ENCODE data around the gene MX1.

Gene MX1

DNA sequence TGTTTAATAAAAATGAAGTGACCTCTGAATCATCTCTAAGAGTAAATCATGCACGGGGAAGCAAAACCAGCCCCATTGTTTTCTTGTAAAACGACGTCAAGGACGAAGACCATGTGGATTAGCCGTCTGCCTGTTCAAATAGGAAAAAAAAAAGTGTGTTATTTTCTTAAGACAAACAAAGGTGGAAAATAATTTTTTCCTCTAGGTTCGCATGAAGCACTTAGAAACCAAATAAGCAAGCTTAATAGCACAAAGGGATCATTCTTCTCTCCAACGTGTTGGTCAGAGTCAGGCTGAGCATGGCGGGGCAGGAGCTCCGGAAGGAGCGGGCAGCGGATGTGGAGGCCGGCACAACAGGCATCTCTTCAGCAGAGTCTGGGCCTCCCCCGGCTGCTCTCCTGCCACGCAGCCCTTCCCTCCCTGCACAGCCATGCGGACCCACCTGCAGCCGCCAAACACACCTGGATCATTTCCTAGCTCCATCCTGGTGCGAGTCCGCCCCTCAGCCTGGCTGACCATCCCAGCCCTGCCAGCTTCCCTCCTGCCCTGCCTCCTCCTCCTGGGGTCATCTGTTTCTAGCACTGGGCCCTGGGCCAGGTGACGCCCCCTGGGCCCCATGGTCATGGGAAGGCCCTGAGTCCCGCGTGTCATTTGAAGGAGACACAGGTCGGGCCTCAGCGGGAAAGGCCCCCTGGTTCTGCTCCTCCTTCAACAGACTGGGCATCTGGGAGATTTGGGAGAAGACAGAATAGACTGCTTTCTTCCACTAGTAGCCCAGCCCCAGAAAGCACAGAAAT is 40.2 kb downstream of the MX1 start:
- DNase-seq, result no peak

DNA sequence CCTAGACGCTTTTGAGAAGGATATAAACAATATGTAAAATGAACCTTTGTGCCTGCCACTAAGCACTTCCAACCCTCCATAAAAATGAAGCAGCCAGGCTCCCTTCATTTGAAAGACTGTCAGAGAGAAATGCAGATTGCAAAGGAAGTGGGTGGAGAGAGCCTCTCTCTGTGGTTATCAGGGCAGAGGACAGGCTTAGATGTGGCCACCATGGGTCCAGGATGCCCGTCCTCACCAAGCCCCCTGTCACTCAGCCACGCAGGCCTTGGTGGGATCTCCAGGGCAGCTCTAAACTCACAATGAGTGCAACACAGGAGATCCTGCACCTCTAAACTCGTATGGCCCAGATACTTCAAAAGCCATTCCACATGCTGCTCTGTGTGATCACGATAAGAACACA is 44.0 kb downstream of the MX1 start:
- no peak for DNase-seq

DNA sequence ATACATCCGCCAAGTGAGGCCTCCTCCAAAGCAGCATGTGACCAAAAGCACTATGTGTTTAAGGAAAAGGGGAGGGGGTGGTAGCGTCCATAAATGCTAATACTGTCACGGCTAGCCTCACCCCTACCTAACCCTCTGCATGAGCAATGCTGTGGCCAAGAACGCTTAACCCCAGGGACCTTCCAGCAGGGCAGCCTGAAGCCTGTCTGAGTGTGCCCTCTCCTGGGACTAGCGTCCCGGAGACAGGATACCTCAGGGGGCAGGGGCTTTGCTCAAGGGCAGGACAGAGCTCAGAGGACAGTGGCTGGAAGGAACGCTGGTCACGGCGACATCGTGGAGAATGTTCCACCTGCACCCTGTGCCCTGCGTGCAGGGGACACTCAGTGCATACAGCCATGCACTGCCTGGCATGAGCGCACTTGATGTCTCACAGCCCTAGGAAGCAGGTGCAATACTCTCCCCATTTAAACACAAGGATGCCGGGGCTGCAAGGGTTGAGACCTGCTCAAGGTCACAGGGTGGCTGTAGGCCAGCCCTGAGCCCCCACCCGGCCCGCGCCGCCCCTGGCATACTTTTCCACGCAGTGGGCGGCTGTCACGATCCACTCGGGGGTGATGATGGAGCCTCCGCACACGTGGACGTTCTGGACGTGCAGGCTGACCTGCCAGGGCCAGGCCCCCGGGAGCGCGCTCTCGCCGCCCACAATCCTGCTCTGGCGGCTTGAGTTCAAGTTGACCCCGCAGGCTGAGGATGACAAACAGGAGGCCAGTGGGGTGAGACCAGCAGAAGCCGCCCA is 46.9 kb downstream of the MX1 start:
- no peak for DNase-seq

DNA sequence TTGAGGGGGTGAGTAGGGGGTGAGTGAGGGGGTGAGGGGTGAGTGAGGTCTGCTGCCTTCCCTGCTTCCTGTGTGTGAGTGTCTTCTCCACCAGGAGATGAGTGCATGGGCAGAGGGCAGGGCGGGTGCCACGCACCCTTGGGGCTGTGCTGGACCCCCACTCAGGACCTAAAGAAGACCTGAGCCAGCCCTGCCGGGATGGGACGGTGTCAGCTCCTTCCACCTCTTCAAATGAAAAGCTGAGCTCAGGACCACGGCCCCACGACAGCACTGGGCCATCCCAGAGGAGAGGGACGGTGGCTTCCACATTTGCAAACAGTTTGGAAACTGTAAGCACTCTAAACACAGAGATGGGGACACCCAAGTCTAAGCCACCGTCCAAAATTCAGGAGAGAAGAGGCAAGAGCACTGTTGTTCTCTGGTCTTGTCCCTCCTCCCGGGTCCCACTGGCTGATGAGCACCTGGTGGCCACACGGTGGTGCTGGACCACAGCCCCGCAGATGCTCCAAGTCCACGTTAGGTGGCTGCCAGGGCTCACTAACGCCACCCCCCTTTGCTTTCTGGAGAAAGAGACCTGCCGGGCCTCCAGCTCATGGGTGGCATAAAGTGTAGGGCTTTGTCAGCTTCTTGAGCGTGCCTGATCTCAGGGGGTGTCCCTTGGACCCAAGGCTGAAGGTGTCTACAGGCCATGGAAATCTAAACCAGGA is 49.8 kb downstream of the MX1 start:
- DNase-seq, result no peak

DNA sequence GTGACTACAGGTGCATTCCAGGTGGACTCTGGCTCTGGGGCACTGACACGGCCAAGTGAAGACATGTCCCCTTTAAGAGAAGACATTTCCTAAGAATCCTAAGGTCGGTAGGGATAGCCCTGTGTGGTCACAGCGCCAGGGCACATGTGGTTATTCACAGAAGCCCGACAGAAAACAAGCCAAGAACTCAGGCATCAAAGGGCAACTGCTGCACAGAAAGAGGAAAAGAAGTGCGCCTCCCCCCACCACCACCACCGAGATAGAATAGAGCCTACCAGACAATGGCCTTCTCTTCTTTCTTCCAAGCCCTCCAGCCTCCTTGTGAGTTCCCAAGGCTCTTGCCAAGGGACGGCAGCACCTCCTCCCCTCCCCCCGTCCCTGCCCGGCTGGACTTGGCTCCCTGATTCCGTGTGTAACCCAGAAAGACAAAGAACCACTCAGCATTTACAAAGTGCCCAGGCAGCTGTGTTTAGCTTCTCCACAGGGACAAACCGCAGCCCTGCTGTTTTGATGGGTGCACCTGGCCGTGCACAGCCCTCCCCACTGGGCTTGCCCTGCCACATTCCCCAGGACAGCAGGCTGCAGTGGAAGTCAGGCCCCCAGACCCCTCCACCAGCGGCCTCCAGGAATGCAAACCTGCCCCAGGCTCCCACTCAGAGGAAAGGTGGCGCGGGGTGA is 51.7 kb downstream of the MX1 start:
- DNase-seq, result no peak

DNA sequence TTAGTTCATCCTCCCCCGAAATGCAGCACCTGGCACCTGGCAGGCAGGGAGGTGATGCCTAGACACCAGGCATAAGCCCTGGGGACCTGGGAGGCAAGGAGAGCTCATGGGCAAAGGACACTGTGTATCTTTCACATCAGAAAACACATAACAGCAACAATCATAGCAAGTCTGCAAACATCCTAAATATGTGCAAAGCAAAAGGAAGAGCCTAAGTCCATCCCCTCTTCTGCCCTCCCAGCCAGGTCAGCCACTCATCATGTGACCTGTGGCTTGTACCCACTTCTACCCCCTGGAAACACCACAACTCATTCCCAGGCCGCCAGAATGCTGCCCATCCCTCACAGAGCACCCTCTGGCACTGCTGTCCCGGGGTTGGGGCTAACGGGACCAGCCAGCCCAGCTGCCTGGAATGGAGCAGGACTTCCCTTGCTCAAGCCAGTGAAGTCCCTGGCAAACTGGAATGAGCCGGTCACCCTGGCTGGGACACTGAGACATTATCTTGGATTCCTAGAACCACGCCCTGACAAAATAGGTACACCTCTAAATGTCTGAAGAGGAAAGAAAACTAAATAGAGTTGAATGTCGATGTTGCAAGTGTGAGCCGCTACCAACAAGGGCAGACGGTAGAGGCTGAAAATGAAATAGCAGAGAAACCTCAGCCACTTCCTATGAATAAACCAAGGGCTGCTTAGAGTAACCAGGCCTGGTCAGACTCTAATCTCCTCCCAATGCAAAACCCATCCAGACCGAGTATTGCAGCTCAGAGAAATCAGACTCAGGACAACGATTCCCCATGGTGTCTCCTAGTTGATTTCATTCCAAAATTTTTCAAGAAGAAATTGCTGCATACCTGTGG is 52.5 kb downstream of the MX1 start:
- no peak for DNase-seq

DNA sequence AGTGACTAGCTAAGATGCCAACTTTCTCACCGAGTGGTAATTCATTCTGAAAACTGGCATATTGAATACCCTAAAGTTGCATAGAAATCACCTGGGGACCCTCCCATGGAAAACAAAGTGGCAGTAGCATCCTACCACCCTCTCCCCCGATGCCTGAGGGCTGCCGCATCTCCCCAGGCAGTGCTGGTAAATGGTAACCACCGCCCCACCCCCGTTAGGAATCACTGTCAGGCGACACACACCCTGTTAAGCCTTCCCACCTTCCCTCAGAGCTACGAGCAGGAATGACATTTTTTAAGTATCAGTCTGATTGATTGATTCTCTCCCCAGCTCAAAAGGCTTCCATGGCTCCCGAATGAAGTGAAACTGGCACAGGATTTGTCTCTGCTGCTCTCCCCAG is 53.6 kb downstream of the MX1 start:
- DNase-seq, result no peak

DNA sequence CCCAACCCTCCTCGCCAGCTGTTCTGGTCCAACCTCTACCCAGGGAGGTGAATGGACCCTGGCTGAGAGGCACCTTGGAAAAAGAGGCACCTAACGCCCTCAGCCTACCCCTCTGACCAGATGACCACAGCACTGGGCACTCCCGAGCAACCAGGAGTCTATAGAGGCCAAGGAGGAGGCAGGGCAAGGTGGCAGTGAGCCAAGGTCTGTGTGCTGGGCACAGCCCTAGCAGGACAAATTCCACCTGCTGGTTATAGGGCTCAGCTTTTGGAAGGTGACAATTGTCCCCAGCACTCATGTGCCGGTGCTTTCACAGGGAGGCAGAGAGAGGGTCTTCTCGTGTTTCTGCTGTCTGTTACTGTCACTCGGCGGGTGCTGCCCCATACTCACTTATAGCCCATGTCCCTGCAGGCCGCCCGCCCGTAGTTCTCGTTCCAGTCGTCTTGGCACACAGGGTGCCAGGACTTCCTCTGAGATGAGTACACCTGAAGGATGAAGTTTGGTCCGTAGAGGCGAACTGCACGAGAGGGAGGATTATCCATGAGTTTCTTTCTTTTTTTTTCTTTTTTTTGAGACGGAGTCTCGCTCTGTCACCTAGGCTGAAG is 54.1 kb downstream of the MX1 start:
- no peak for DNase-seq

DNA sequence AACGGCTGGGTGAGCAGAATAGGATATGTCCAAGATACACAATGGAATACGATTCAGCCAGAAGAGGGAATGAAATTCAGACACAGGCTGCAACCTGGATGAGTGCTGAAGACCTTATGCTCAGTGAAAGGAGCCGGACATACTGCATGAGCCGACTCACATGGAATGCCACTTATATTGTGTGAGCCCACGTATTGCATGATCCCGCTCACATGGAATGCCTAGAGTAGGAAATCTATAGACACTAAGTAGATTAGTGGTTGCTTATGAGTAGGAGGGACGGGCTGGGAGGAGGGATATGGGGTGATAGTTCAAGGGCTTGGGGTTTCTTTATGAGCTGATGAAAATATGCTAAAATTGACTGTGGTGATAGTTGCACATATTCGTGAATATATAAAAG is 55.2 kb downstream of the MX1 start:
- no peak for DNase-seq

DNA sequence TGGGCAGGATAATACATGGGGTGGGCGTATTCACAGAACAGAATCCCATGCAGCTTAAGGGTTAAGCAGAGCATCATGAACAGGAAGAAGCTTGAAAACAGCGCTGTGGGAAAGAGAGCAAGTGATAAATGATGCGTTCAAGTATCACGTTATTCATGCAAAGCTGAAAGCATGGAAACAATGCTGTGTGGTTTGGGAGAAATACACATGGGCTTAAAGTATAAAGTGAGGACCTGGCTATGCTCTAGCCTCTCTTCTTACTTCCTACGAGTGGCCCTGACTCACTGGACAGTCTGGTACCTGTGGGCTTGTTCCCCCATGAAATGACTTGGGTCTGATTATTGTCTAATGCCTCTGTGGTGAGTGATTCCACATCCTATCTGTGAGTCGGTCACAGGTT is 56.3 kb downstream of the MX1 start:
- DNase-seq, result no peak

DNA sequence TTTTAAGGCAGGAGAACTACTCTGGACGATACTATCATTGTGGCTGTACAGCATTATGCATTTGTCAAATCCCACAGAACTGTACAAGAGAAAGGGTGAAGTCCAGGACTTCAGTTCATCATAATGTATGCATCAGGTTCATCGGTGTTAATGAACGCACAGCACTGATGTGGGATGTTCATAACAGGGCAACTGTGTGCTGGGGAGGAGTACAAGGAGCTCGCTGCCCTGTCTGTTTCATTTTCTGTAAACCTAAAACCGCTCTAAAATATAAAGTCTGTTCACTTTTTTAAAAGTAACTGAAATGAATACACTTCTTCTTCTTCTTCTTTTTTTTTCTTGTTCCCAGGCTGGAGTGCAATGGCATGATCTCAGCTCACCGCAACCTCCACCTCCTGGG is 56.9 kb downstream of the MX1 start:
- no peak for DNase-seq

DNA sequence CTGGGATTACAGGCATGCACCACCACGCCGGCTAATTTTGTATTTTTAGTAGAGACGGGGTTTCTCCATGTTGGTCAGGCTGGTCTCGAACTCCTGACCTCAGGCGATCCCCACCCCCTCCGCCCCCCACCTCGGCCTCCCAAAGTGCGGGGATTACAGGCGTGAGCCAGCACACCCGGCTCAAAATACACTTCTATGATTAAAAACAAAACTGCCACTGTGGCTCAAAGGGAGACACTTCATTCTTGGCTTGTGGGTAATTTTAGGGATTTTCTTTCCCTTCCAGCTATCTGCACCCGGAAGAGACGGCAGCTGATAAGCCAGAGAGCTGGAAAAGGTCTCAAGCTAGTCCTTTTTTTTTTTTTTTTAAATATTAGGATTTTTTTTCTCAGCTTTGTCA is 57.4 kb downstream of the MX1 start:
- DNase-seq, result no peak

DNA sequence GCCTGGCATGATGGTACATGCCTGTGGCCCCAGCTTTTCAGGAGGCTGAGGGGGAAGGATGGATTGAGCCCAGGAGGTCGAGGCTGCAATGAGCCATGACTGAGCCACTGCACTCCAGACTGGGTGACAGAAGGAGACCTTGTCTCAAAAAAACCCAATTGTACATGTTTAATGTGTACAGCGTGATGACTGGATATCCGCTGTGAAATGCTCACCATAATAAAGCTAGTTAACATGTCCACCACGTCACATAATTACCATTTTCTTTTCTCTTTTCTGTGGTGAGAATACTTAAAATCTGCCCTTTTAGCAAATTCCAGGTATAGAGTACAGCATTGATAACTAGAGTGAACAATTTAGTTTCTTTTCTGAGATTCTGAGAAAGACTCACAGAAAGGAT is 57.9 kb downstream of the MX1 start:
- no peak for DNase-seq

DNA sequence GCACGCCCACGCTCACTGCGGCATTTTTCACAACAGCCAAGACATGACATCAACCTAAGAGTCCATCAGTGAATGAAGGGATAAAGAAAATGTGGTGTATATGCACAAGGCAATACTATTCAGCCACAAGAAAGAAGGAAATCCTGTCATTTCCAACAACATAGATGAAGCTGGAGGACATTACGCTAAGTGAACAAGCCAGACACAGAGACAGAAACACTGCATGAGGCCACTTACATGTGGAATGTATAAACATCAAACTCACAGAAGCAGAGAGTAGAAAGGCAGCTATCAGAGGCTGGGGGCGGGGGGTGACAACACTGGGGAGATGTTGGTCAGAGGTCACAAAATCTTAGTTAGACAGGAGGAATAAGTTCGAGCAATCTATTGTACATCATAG is 61.0 kb downstream of the MX1 start:
- no peak for DNase-seq

DNA sequence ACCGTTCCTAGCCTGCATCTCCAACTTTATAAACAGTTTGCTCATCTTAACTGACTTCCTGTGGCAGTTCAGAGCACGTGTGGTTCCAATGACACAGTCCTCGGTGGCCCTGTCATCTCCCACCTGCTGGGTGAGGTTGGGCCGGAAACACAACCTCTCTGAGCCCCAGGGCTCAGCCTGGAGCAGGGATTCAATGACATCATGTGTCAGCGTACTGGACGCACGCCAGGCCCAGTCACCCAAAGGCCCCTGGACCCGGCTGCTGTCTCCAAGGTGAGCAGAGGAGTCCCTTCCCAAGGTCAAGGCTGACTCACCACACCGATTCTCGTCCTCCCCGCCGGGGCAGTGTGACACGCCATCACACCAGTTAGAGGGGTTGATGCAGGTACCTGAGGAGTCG is 62.0 kb downstream of the MX1 start:
- DNase-seq, result no peak

DNA sequence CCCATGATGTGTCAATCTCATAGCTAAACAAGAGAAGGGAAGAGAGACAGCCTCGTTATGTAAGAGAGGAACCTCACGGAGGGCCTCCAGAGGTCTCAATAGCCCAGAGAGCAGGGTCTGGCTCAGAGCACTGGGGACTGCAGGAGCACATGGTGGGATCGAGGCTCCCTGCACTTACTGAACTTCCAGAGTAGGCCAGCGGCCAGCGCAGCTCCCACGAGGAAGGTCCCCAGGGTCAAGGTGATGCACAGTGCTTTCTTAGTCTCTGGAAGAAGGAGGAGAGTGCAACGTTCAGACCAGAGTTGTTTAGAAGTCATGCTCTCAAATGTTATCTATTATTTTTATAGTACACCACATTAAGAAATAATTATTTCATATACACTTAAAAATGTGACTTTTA is 63.3 kb downstream of the MX1 start:
- no peak for DNase-seq

DNA sequence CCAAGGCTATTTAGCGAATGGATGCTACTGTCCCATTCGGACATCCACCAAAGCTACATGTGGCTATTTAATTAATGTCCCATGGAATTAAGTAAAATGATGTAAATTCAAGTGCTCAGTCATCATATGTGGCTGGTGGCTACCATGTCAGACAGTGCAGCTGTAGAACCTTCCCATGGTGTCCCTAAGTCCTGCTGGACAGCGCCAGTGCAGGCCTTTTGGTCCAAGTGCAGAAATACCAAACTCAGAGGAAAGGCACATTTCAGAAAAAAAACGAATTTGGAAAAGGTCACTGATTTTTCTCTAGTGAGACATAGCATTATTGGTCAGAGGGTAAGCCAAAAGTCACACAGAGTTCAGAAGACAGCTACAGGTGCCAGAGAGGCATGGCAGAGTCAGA is 64.3 kb downstream of the MX1 start:
- DNase-seq, result no peak

DNA sequence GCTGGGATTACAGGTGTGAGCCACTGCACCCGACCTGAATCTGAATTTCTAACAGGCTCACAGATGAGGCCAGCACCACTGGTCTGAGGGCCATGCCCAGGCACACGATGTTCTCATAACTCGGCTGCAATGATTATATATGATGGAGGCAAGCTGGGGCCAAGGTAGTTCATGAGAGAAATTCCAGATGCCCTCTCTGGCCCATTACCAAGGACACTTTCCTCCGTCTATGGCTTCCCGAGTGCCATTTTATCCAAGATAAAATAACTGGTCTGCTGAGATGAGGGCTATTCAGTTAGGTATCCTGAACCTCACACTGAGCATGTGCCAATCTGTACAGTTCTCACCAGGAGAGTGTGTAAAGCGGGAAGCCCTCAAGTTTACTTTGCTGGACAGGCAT is 65.4 kb downstream of the MX1 start:
- DNase-seq, result no peak

DNA sequence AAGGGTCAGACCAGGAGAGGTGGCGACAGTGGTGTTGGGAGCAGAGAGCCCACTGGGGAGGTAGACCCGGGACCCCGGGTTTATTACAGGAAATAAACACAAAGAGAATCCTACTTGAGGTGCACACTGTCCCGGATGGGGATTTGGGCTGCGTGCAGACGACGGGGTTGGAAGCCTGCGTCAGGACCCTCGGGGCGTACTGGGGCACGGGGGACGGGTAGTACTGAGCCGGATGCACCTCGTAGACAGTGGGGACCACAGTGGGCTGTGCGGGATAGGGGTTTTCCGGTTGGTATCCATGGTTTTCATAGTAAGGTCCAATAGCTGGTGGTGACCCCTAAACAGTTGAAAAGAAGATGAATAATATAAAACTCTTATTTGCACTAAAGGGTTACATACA is 68.2 kb downstream of the MX1 start:
- DNase-seq, result no peak

DNA sequence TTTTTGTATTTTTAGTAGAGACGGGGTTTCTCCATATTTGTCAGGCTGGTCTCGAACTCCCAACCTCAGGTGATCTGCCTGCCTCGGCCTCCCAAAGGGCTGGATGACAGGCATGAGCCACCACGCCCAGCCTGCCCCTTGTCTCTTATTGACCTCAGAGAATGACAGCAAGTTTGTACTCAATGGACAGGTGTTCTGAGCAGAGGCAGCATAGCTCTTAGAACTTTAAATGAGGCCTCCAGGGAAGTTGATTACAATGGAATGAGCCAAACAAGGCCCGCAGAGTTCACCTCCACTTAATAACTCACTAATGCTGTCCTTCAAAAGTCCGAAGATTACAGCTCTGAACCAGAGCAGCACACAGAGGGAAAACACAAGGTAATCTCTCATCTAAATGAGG is 71.0 kb downstream of the MX1 start:
- DNase-seq, result no peak

DNA sequence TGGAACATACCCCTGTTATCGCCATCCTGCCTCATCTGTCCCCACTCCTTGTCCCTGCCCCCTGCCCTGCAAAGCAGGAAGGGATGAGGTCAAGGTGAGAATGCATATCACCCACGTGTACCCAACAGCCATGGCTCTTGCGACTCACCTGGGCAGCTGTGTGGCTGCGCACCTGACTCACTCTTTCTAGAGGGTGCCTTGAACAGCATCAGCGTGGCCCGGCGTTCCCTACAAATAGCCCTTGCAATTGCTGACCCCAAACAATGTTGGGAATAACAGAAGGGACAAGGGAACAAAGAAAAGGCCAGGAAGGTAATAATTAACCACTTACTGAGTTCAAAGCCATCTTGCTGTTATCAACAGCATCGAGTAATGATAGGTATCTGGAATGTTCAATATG is 71.7 kb downstream of the MX1 start:
- DNase-seq, result no peak

DNA sequence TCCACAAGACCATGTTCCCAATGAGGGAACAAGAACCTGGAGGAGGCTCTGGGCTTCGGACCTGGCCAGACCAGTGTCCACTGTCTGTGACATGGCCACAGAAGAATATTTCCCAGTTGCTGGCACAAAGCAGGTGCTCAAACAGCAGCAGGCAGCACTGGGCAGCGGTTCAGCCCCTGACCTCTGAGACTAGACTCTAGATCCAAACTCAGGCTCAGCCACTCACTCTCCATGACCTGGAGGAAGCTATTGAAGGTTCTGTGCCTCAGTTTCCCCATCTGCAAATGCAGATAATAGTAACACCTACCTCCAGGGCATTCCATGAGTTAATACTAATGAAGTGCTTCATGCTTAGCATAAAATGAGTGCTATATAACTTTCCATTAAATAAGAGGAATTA is 73.9 kb downstream of the MX1 start:
- DNase-seq, result no peak

All from stimulated activated CD4-positive, alpha-beta T cell treated with anti-CD3 and anti-CD28 coated beads, Interleukin-4, amount 100 ng/mL, for 1 hour (primary cell).